K562 (cell line): ENCODE measurements around the gene ZNF234. TPM values are rescaled to one million over a fixed set of nuclear protein-coding genes. Genes with fewer than 3 reads are reported as not detected.

Experiments
- BRF1 ChIP-seq: IDR thresholded peaks from 3 replicates; pipeline ENCODE4 v1.6.1; 2011; ENCODE audit warnings: borderline replicate concordance, mild to moderate bottlenecking; ENCODE audit not compliant: insufficient read length; ENCODE audit errors: extremely low read depth
- DDX20 ChIP-seq: fragments of 450-650 bp; IDR thresholded peaks from 2 replicates; pipeline ENCODE4 v1.6.1; 2016; ENCODE audit warnings: missing genetic modification characterization, low read depth, mild to moderate bottlenecking, missing compliant biosample characterization, moderate library complexity
- ETV1 ChIP-seq: fragments of 450-650 bp; conservative IDR thresholded peaks from 2 replicates; pipeline ENCODE4 v1.6.1; 2016; ENCODE audit warnings: missing genetic modification characterization, control low read depth, low read depth, missing compliant biosample characterization
- HMGN3 ChIP-seq: IDR thresholded peaks from 2 replicates; pipeline ENCODE4 v1.6.1; 2011; ENCODE audit warnings: borderline replicate concordance, low read depth, mild to moderate bottlenecking, mixed read lengths, low read length; ENCODE audit not compliant: insufficient read length; ENCODE audit errors: extremely low read depth
- JUND ChIP-seq, 2 experiments: IDR thresholded peaks; 2 replicates in 1 of 2; 3 replicates in 1 of 2; pipeline ENCODE4 v1.6.1; 2011; ENCODE audit warnings: borderline replicate concordance in 2 of 2, low read depth in 2 of 2, low read length in 2 of 2, improper control_type of control experiment in 1 of 2, missing biosample characterization in 1 of 2, missing genetic modification characterization in 1 of 2, missing genetic modification reagents in 1 of 2
- MEIS2 ChIP-seq: fragments of 450-650 bp; IDR thresholded peaks from 2 replicates; pipeline ENCODE4 v1.6.1; 2014; ENCODE audit warnings: mild to moderate bottlenecking; ENCODE audit not compliant: partially characterized antibody
- MIER1 ChIP-seq: fragments of 450-650 bp; IDR thresholded peaks from 2 replicates; pipeline ENCODE4 v1.6.1; 2016; ENCODE audit warnings: antibody characterized with exemption, mild to moderate bottlenecking, low read depth
- NCOA4 ChIP-seq: fragments of 450-650 bp; IDR thresholded peaks from 2 replicates; pipeline ENCODE4 v1.6.1; 2018; ENCODE audit warnings: mild to moderate bottlenecking; ENCODE audit not compliant: partially characterized antibody
- NONO ChIP-seq, 2 experiments: fragments of 200-400 bp in 1 of 2; fragments of 450-650 bp in 1 of 2; formaldehyde crosslinking in 1 of 2; IDR thresholded peaks; 2 replicates each; pipeline ENCODE4 v1.6.1; 2017; ENCODE audit warnings: low read depth in 2 of 2, mild to moderate bottlenecking in 2 of 2, moderate library complexity in 2 of 2, low read length in 1 of 2
- PHTF2 ChIP-seq: fragments of 250-450 bp; sonication (Bioruptor Pico); IDR thresholded peaks from 2 replicates; pipeline ENCODE4 v1.5.0; 2021; ENCODE audit warnings: mild to moderate bottlenecking
- SUPT5H ChIP-seq: fragments of 450-650 bp; IDR thresholded peaks from 2 replicates; pipeline ENCODE4 v1.6.1; 2016
- ZBTB7A ChIP-seq: IDR thresholded peaks from 2 replicates; pipeline ENCODE4 v1.6.1; 2011; ENCODE audit warnings: low read depth, mild to moderate bottlenecking, low read length, moderate library complexity, borderline replicate concordance; ENCODE audit not compliant: control insufficient read depth
- ZFX ChIP-seq: sonication (generic); formaldehyde crosslinking; IDR thresholded peaks from 2 replicates; pipeline ENCODE4 v1.8.0; 2022; ENCODE audit warnings: mild to moderate bottlenecking, missing genetic modification reagents, moderate library complexity
- ZNF316 ChIP-seq: fragments of 450-650 bp; IDR thresholded peaks from 2 replicates; pipeline ENCODE4 v1.6.1; 2016
- ZNF830 ChIP-seq: fragments of 250-450 bp; sonication (Bioruptor Pico); IDR thresholded peaks from 2 replicates; pipeline ENCODE4 v1.5.0; 2021; ENCODE audit warnings: mild to moderate bottlenecking
- polyA plus RNA-seq, 8 experiments: library from polyadenylated mRNA; depleted of rRNA in 4 of 8; stranded (reverse) in 5 of 8; unstranded in 3 of 8; fragments of >200 nt; fragmentation: Nextera tagmentation in 2 of 8; fragmentation: Illumina TruSeq in 1 of 8; extraction: Ambion mirVana in 2 of 8; extraction: Trizol in 1 of 8; gene quantifications; 2 replicates each; pipeline versions ENCODE4 v1.2.1 to v1.2.3, GENCODE V29; 2011 to 2014; ENCODE audit warnings: inconsistent platforms in 1 of 8, missing spikeins in 1 of 8
- total RNA-seq, 7 experiments: library from RNA; depleted of rRNA in 6 of 7; stranded (reverse); fragments of >200 nt in 6 of 7; fragmentation: Illumina TruSeq in 2 of 7; extraction: Trizol in 2 of 7; gene quantifications; 2 replicates each; pipeline versions ENCODE4 v1.2.1 to v1.2.3, GENCODE V29; 2011 to 2021; ENCODE audit warnings: low replicate concordance in 1 of 7
- TF ChIP-seq, protein P1 (sequence below): sonication (generic); formaldehyde crosslinking; IDR thresholded peaks from 2 replicates; pipeline ENCODE4 v1.8.1; 2023; ENCODE audit warnings: missing genetic modification reagents, mild to moderate bottlenecking, borderline replicate concordance
- TF ChIP-seq, protein P2 (sequence below): sonication (generic); formaldehyde crosslinking; IDR thresholded peaks from 2 replicates; pipeline ENCODE4 v1.8.0; 2022; ENCODE audit warnings: missing genetic modification reagents, mild to moderate bottlenecking, borderline replicate concordance
- TF ChIP-seq, protein P3 (sequence below): fragments of 200-800 bp; sonication (Bioruptor generic); IDR thresholded peaks from 2 replicates; pipeline ENCODE4 v1.6.1; 2017; ENCODE audit warnings: missing genetic modification characterization, missing compliant biosample characterization

Gene ZNF234
- total and polyA plus RNA-seq, 9 of the 15 experiments (the other 6 are each of a cell fraction or from before 2014, with no cell fraction given) = 0.82 to 2.9 (median 1.5) TPM

DNA sequence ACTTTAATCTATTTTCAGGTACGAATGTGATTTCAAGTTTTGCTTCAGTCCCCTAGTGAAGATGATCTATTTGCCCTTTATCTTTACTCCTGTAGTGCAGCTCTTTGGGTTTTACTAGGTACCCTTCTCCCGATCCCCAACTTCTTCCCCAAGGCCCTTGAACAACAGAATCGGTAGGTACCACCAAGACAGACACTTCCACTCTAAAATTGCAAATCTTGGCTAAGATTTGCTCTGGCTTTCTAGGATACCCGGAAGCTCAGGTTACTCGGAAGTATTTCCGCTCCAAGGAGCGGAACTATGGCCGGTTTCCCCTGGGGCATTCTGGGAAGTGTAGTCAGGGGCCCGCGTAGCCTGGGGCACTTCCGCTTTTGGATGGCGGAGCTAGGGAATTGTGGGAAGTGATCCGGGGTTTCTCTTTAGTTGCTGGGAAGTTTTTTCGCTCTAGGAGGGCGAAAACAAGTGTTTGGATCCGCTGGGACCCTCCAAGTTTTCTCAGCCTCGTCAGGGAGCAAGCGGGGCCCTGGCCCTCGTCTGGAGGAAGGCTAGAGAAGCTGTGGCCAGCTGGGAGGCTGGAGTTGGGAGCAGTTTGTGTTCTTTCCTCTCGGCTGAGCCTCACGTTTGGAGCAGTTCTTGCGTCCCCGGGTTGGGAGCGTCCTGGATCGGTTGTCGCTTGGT is 65.9 kb downstream of the ZNF234 start (continued):
- TF ChIP-seq JUND (IDR thresholded peaks at IDR 0.05; ENCODE audit: borderline replicate concordance, low read depth, low read length) = no peak
- peak; percentile 44; the same call in 1 of the 3 replicates for TF ChIP-seq JUND (tag; IDR thresholded peaks at IDR 0.05; ENCODE audit: borderline replicate concordance, low read depth, low read length)
- no peak for TF ChIP-seq BRF1
- TF ChIP-seq NCOA4 = no peak
- TF ChIP-seq, protein P1, sequence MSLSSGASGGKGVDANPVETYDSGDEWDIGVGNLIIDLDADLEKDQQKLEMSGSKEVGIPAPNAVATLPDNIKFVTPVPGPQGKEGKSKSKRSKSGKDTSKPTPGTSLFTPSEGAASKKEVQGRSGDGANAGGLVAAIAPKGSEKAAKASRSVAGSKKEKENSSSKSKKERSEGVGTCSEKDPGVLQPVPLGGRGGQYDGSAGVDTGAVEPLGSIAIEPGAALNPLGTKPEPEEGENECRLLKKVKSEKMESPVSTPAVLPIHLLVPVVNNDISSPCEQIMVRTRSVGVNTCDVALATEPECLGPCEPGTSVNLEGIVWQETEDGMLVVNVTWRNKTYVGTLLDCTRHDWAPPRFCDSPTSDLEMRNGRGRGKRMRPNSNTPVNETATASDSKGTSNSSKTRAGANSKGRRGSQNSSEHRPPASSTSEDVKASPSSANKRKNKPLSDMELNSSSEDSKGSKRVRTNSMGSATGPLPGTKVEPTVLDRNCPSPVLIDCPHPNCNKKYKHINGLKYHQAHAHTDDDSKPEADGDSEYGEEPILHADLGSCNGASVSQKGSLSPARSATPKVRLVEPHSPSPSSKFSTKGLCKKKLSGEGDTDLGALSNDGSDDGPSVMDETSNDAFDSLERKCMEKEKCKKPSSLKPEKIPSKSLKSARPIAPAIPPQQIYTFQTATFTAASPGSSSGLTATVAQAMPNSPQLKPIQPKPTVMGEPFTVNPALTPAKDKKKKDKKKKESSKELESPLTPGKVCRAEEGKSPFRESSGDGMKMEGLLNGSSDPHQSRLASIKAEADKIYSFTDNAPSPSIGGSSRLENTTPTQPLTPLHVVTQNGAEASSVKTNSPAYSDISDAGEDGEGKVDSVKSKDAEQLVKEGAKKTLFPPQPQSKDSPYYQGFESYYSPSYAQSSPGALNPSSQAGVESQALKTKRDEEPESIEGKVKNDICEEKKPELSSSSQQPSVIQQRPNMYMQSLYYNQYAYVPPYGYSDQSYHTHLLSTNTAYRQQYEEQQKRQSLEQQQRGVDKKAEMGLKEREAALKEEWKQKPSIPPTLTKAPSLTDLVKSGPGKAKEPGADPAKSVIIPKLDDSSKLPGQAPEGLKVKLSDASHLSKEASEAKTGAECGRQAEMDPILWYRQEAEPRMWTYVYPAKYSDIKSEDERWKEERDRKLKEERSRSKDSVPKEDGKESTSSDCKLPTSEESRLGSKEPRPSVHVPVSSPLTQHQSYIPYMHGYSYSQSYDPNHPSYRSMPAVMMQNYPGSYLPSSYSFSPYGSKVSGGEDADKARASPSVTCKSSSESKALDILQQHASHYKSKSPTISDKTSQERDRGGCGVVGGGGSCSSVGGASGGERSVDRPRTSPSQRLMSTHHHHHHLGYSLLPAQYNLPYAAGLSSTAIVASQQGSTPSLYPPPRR (CRISPR knock-in tag) = no peak
- TF ChIP-seq ZBTB7A = no peak
- TF ChIP-seq MIER1 = no peak
- TF ChIP-seq NONO (IDR thresholded peaks at IDR 0.05; ENCODE audit: low read depth in 2 of 2, low read length in 1 of 2) = no peak
- no peak for TF ChIP-seq ZFX (CRISPR knock-in tag)
- no peak for TF ChIP-seq ZNF830 (CRISPR knock-in tag)
- TF ChIP-seq DDX20 = no peak
- TF ChIP-seq PHTF2 (CRISPR knock-in tag) = no peak
- TF ChIP-seq MEIS2 = no peak
- TF ChIP-seq, protein P2, sequence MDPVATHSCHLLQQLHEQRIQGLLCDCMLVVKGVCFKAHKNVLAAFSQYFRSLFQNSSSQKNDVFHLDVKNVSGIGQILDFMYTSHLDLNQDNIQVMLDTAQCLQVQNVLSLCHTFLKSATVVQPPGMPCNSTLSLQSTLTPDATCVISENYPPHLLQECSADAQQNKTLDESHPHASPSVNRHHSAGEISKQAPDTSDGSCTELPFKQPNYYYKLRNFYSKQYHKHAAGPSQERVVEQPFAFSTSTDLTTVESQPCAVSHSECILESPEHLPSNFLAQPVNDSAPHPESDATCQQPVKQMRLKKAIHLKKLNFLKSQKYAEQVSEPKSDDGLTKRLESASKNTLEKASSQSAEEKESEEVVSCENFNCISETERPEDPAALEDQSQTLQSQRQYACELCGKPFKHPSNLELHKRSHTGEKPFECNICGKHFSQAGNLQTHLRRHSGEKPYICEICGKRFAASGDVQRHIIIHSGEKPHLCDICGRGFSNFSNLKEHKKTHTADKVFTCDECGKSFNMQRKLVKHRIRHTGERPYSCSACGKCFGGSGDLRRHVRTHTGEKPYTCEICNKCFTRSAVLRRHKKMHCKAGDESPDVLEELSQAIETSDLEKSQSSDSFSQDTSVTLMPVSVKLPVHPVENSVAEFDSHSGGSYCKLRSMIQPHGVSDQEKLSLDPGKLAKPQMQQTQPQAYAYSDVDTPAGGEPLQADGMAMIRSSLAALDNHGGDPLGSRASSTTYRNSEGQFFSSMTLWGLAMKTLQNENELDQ (CRISPR knock-in tag) = no peak
- no peak for TF ChIP-seq HMGN3
- no peak for TF ChIP-seq ZNF316
- TF ChIP-seq ETV1 (tag) = peak; percentile 57; the same call in 1 of the 2 replicates
- TF ChIP-seq, protein P3, sequence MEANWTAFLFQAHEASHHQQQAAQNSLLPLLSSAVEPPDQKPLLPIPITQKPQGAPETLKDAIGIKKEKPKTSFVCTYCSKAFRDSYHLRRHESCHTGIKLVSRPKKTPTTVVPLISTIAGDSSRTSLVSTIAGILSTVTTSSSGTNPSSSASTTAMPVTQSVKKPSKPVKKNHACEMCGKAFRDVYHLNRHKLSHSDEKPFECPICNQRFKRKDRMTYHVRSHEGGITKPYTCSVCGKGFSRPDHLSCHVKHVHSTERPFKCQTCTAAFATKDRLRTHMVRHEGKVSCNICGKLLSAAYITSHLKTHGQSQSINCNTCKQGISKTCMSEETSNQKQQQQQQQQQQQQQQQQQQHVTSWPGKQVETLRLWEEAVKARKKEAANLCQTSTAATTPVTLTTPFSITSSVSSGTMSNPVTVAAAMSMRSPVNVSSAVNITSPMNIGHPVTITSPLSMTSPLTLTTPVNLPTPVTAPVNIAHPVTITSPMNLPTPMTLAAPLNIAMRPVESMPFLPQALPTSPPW = peak; percentile 36; the same call in 1 of the 2 replicates
- peak; percentile 69 for TF ChIP-seq SUPT5H
